Stomach (tissue), 4 donors: Measurements from ENCODE around the gene TRDMT1.

Experiments used
- CTCF ChIP-seq, 7 experiments: fragments of 450-650 bp in 4 of 7; fragments of 200-600 bp in 3 of 7; sonication (generic) in 3 of 7; IDR thresholded peaks; one replicate each; pipeline ENCODE4 v1.5.1; 2016 to 2019; ENCODE audit warnings: antibody characterized with exemption in 7 of 7, control low read depth in 2 of 7, mild to moderate bottlenecking in 1 of 7
- EP300 ChIP-seq: sonication (generic); formaldehyde crosslinking; IDR thresholded peaks from one replicate; pipeline ENCODE4 v1.6.1; 2017; ENCODE audit warnings: antibody characterized with exemption
- POLR2AphosphoS5 ChIP-seq, 3 donors: sonication (generic); formaldehyde crosslinking; IDR thresholded peaks; one replicate each; pipeline ENCODE4 v1.6.1; 2016; ENCODE audit warnings: antibody characterized with exemption in 3 of 3

GRCh38 chr10:17134737-17135260 lies 66.7 kb downstream of the TRDMT1 start:
- TF ChIP-seq CTCF (IDR thresholded peaks at IDR 0.05) (no peak), EP300 (no peak), POLR2AphosphoS5 (IDR thresholded peaks at IDR 0.05) (no peak)
